Measurements from ENCODE around the gene CACNB2.

DNA sequence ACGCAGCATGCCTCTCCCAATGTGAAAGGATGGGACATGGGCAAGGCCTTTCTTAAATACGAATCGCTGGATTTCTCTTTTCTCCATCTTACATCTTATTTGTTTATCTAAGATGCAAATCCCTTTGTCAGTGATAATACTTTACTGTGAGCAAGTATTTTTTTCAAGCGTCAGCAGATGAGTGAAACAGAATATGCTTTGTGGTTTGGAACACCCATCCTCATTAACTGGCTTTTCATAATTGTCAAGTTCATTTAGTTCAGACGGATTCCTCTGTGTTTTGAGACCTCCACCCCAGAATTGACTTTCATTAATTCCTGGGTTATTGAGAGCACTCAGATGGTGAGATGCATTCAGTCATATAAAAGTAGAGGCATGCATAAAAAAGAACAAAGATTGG, 361.4 kb downstream of the CACNB2 start:
- TF ChIP-seq, protein P1, sequence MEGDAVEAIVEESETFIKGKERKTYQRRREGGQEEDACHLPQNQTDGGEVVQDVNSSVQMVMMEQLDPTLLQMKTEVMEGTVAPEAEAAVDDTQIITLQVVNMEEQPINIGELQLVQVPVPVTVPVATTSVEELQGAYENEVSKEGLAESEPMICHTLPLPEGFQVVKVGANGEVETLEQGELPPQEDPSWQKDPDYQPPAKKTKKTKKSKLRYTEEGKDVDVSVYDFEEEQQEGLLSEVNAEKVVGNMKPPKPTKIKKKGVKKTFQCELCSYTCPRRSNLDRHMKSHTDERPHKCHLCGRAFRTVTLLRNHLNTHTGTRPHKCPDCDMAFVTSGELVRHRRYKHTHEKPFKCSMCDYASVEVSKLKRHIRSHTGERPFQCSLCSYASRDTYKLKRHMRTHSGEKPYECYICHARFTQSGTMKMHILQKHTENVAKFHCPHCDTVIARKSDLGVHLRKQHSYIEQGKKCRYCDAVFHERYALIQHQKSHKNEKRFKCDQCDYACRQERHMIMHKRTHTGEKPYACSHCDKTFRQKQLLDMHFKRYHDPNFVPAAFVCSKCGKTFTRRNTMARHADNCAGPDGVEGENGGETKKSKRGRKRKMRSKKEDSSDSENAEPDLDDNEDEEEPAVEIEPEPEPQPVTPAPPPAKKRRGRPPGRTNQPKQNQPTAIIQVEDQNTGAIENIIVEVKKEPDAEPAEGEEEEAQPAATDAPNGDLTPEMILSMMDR (IDR thresholded peaks at IDR 0.05), result no peak
- no peak for TF ChIP-seq POLR2A (IDR thresholded peaks at IDR 0.05; ENCODE audit: low read depth)

All from esophagus muscularis mucosa (tissue), 3 donors.